Islet precursor cell (in vitro differentiated cells): Measurements from ENCODE around the gene PER3.

ENCODE experiments used
- DNase-seq: peaks from one replicate; pipeline ENCODE4 v3.0.0-alpha.2; 2018

The PER3 gene

GRCh38 chr1:7839526-7839925 lies 55.4 kb downstream of the PER3 start:
- no peak for DNase-seq

- DNase-seq = no peak
These were observed 58.4 kb downstream of the PER3 start for GRCh38 chr1:7842517-7842916.

- no peak for DNase-seq
These were observed 61.7 kb downstream of the PER3 start for GRCh38 chr1:7845761-7846160.

- DNase-seq = no peak
These were observed 62.6 kb downstream of the PER3 start for GRCh38 chr1:7846656-7847055.

- no peak for DNase-seq
These were observed 63.5 kb downstream of the PER3 start for GRCh38 chr1:7847599-7847998.

- no peak for DNase-seq
These were observed 66.7 kb downstream of the PER3 start for GRCh38 chr1:7850786-7851185.

GRCh38 chr1:7852804-7853683 lies 69.0 kb downstream of the PER3 start, which contains the start of gene UTS2:
Gene UTS2, minus strand, starts transcription at chr1:7853065. Its CDS starts 62 bp downstream, at chr1:7853003.
- no peak for DNase-seq

GRCh38 chr1:7853684-7854026 lies 69.6 kb downstream of the PER3 start:
- no peak for DNase-seq

GRCh38 chr1:7856345-7856744 lies 72.3 kb downstream of the PER3 start:
- no peak for DNase-seq

GRCh38 chr1:7857000-7857399 lies 72.9 kb downstream of the PER3 start:
- DNase-seq = no peak

GRCh38 chr1:7857985-7858384 lies 73.9 kb downstream of the PER3 start:
- DNase-seq = no peak

GRCh38 chr1:7859406-7859805 lies 75.3 kb downstream of the PER3 start:
- no peak for DNase-seq

GRCh38 chr1:7860130-7860529 lies 76.0 kb downstream of the PER3 start:
- no peak for DNase-seq

- DNase-seq = no peak
These were observed 77.4 kb downstream of the PER3 start for GRCh38 chr1:7861452-7861851.

GRCh38 chr1:7862211-7863060 lies 78.3 kb downstream of the PER3 start:
- no peak for DNase-seq

- DNase-seq = no peak
These were observed 79.8 kb downstream of the PER3 start for GRCh38 chr1:7863756-7864328.

- DNase-seq = no peak
These were observed 81.9 kb downstream of the PER3 start for GRCh38 chr1:7865978-7866377.

GRCh38 chr1:7868070-7868780 lies 84.1 kb downstream of the PER3 start:
- DNase-seq = no peak

GRCh38 chr1:7869136-7869920 lies 85.2 kb downstream of the PER3 start:
- no peak for DNase-seq

- no peak for DNase-seq
These were observed 87.0 kb downstream of the PER3 start for GRCh38 chr1:7871136-7871535.

- no peak for DNase-seq
These were observed 90.0 kb downstream of the PER3 start for GRCh38 chr1:7873801-7874795.
